Measurements from ENCODE around the gene CBX1.
"Not testable (repeated sequence)": the region's sequence is repeated elsewhere in the genome, so short reads cannot be mapped to it uniquely, and the experiment has no call there.

The CBX1 gene

DNA sequence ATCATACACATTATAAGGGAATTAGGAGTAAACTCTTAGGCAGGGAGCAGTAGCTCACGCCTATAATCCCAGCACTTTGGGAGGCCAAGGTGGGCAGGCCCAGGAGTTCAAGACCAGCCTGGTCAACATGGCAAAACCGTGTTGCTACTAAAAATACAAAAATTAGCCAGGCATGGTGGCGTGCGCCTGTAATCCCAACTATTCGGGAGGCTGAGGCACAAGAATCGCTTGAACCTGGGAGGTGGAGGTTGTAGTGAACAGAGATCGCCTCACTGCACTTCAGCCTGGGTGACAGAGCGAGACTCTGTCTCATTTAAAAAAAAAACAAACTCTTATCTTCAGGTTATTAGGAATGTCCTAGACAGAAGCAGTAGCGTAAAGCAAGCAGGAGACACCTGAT, 28.5 kb downstream of the CBX1 start:
- DNase-seq (ENCODE audit: low read depth) = not testable (repeated sequence)

DNA sequence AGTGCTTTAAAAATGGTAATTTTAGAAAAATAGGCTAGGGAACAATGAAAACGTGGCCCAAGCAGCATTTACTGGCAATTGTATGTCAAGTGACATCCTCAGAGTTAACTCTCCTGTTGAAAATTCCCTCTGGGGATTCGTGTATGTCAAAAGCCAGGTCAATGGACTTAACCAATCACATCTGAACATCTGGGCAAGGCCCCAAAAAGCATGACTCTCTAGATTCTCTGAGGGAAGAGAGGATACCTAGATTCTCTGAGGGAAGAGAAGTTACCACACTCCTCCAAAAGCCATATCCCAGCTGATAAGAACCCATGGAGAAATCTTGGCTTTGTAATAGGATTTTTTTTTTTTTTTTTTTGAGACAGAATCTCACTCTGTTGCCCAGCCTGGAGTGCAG, 29.6 kb downstream of the CBX1 start:
- DNase-seq (ENCODE audit: low read depth) = peak; percentile 82

DNA sequence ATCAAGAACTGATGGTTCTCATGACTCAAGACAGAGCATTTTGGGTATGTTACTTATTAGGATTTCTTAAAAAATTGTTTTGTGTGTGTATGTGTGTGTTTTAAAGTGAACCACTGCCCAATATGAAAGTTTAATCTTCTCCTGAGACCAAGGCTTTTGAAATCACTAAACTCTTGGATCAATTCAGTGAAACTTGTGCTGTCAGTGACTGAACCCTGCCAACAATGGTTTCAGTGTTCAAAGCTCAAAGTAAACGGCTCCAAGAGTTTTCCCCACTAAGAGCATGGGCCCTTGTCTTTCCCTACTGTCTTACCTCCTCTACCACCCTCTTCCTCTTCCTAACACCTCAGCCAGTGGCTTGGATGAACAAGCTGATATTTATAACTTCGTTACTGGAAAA, 31.1 kb downstream of the CBX1 start:
- no peak for DNase-seq (ENCODE audit: low read depth)

DNA sequence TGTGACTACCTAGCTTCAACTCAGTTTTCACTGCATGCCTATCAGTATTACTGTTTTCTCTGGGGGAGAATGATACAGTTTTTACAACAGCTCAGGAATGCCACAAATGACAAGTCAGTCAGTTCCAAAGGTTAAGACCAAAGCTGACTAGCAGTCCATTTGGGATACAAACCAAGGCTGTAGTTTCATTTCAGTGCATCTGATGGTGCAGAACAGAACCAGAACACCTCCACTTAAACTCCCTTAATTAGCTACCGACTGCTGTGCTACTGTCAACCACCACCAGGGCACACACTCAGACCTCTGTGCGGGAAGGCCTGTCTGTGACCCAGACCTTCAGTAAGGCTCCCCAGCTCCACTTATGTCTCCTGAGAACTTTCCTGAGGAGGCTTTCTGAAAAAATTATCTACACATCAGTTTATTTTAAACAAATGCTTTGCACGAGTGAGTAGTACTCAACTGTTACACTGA, 32.8 kb downstream of the CBX1 start:
- peak; percentile 44 for DNase-seq (ENCODE audit: low read depth)

GRCh38 chr17:48067808-48068207, 33.5 kb downstream of the CBX1 start:
- DNase-seq (ENCODE audit: low read depth) = peak; percentile 49

GRCh38 chr17:48067245-48067644, 34.0 kb downstream of the CBX1 start:
- no peak for DNase-seq (ENCODE audit: low read depth)

- no peak for DNase-seq (ENCODE audit: low read depth)
These were observed 34.6 kb downstream of the CBX1 start for GRCh38 chr17:48066656-48067055.

- DNase-seq (ENCODE audit: low read depth) = no peak
These were observed 35.1 kb downstream of the CBX1 start for GRCh38 chr17:48066192-48066591.

DNA sequence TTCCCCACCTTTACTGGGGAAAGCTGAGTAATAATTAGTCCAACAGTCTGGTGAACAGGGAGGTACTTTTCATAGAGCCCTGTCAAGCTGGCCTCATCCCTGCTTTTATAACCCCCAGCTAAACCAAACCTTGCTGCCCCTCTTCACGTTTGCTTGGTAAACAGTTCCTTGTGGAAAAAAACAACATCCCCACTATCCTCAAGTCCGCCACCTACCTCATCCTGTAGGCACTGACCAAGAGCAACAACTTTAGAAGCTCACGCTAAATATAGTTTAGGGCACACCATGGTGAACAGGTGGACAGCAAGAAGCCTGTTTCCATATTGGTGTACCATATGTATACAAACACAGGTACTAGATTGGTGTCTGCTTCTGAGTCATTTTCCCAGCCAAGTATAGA, 36.6 kb downstream of the CBX1 start:
- DNase-seq (ENCODE audit: low read depth) = no peak

DNA sequence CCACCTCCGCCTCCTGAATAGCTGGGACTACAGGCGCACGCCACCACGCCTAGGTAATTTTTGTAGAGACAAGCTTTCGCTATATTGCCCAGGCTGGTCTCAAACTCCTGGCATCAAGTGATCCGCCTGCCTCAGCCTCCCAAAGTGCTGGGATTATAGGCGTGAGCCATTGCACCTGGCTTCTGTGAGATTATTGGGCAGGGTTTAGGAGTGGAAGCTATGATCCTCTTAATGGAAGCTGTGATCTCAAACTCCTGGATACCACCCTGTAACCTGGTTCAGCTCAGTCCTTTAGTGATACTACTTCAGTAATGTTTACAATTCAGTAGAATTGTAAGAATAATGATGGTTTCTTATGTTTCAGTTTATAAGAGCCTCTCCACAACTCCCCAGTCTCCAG, 39.0 kb downstream of the CBX1 start:
- no peak for DNase-seq (ENCODE audit: low read depth)

GRCh38 chr17:48060249-48060648, 41.0 kb downstream of the CBX1 start:
- DNase-seq (ENCODE audit: low read depth) = no peak

GRCh38 chr17:48059125-48059668, 42.1 kb downstream of the CBX1 start:
- no peak for DNase-seq (ENCODE audit: low read depth)

DNA sequence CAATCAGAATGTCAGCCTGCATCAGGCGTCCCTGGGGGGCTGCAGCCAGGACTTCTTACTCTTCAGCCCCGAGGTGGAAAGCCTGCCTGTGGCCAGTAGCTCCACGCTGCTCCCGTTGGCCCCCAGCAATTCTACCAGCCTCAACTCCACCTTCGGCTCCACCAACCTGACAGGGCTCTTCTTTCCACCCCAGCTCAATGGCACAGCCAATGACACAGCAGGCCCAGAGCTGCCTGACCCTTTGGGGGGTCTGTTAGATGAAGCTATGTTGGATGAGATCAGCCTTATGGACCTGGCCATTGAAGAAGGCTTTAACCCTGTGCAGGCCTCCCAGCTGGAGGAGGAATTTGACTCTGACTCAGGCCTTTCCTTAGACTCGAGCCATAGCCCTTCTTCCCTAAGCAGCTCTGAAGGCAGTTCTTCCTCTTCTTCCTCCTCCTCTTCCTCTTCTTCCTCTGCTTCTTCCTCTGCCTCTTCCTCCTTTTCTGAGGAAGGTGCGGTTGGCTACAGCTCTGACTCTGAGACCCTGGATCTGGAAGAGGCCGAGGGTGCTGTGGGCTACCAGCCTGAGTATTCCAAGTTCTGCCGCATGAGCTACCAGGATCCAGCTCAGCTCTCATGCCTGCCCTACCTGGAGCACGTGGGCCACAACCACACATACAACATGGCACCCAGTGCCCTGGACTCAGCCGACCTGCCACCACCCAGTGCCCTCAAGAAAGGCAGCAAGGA, 42.7 kb downstream of the CBX1 start:
- no peak for DNase-seq (ENCODE audit: low read depth)

- DNase-seq (ENCODE audit: low read depth) = no peak
These were observed 43.7 kb downstream of the CBX1 start for GRCh38 chr17:48057626-48058025.

DNA sequence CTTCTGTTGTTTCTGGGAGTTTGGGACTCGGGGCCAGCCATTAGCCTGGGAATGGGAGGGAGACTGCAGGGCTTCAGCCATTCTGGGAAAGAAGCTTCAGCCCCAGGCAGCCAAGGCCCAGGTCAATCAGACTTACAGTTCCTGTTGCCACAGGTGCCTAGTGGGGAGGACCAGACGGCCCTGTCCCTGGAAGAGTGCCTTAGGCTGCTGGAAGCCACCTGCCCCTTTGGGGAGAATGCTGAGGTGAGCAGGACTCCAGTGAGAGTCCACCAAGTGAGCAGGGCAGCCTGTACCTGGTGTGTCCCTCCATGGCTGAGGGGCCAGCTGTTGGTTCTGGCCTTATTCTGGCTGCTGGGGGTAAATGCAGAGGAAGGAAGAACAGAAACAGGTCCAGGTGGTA, 44.4 kb downstream of the CBX1 start:
- no peak for DNase-seq (ENCODE audit: low read depth)

DNA sequence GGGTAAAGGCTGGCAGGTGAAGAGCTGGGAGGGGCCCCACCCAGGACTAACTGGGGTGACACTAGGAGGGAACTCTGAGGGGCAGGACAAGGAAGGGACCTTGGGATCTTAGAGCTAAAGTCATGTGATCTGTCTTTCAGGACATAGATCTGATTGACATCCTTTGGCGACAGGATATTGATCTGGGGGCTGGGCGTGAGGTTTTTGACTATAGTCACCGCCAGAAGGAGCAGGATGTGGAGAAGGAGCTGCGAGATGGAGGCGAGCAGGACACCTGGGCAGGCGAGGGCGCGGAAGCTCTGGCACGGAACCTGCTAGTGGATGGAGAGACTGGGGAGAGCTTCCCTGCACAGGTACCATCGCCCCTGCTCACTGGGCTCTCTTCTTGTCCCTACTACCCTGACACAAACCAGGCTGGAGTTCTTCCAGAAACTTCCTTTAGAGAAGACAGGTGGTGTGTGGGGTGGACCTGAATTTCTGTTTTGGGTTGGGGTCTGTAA, 45.0 kb downstream of the CBX1 start:
- DNase-seq (ENCODE audit: low read depth) = no peak

DNA sequence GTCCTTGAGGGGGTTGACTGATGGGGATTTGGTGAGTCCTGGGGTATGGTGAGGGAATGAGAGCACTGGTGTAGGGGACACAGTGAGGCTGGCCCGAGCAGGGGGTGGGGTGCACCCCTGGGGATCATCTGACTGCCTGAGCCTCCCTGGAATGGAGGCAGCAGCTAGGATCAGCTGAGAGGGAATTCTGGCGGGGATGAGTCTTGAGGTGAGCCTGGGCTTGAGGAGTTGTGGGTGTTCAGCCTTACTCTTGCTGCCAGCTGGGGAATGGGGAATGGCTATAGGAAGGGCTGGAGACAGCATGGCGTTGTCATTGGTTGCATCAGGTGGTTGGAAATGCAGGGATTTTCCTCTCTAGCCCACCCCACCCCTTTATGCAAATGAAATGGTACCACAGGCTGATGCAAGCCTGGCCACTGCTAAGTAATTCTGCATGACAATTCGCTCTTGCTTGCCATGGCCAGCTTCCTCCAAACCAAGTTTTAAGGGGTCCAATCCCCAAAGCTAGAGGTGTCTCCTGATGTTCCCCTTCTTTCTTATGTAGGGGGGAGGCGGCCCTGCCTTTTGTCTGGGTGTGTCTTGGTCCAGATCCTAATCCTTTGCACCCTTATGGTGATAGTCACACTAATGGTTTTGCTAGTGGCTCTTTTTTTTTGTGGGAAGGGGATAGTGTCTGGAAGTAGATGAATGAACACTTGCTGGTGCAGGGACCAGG, 45.6 kb downstream of the CBX1 start:
- DNase-seq (ENCODE audit: low read depth) = peak; percentile 56

DNA sequence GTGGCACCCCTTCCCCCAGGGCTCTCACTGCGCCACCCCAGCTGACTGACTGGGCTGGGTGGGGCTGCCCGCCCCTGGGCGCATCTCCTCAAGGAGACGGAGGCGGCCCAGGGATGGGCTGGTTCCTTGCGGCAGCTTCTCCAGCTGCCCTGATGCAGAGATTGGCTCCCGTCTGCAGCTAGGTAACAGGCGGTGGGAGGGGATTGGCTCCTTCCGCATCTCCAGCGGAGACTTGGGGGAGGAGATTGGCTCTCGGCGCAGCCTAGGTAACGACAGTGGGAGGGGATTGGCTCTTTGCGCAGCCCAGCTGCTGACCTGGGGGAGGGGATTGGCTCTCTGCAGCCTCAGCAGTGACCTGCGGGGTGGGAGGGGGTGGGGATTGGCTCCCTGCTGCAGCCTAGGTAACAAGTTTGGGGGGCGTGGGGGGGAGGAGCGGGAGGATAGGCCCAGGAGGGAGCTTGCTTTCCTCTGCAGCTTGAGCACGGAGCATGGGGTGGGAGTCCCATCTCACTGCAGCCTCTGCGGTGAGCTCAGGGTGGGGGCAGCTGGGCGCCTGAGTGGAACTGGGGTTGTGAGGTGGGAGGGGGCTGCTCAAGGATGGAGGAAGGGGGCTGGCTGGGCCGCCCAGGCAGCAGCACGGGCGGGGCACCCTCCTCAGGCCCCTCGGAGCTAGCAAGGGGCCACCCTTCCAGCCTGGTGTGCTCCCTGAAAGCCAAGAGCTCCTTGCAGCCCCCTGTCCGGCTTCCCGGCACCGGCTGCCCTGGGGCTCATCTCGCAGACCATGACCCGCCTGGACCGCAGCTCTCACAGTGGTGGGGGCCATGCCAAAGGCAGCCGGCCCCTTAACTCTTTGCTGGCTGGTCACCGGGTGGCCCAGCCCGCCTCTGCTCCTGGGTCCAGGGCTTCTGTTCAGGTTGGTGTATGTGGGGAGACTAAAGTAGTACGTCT, 46.8 kb downstream of the CBX1 start:
- peak; percentile 95 for DNase-seq (ENCODE audit: low read depth)

DNA sequence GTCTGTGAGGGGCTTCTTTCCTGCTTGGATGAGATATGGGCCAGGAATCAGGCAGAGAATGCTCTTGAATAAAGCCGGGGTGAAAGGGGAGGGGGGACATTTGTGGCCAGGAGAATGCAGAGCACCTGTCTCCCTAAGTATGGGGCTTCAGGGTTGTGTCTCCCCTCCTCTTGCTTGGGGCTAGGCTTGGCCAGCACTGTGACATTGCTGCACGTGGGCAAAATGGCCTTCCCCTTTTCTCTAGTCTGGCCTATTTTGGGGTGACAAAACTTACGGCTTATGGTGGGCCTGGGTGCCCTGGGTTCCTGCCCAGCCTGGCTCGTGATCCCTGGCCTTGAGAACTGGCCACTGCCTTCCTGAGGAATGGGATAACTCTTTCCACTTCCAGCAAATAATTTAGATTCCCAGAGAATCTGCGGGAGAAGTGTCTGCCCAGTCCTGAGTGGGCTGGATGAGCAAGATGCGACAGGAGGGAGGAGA, 47.5 kb downstream of the CBX1 start:
- no peak for DNase-seq (ENCODE audit: low read depth)

GRCh38 chr17:48052956-48053757, 48.1 kb downstream of the CBX1 start:
- DNase-seq (ENCODE audit: low read depth) = peak; percentile 80
